ENCODE results near the gene DNAJB2.

Gene DNAJB2

GRCh38 chr2:219291910-219292490, 12.8 kb downstream of the DNAJB2 start:
- no peaks in the 10 kb centered on the region for H3K9me3 ChIP-seq (ENCODE audit: insufficient read depth, low read length)
- H3K4me3 ChIP-seq (ENCODE audit: low read length) = no peak overlapping the region
- no peaks in the 10 kb centered on the region for H4K20me1 ChIP-seq (ENCODE audit: insufficient read depth, low read length)
- H3K36me3 ChIP-seq (replicated peaks; ENCODE audit: low read depth, low read length) = no peaks in the 10 kb centered on the region
- H3K27me3 ChIP-seq (ENCODE audit: low read depth, low read length) = 0 out of 2 replicates have a peak, but pooled peaks cover 4% of the 10 kb centered on the region
- H3K9ac ChIP-seq (ENCODE audit: low read length) = no peak overlapping the region
- TF ChIP-seq EZH2phosphoT487 (IDR thresholded peaks at IDR 0.05; ENCODE audit: low read depth) (no peak), CTCF (IDR thresholded peaks at IDR 0.05; ENCODE audit: low read depth, low read length) (no peak)
- no peak overlapping the region for H2AFZ ChIP-seq (ENCODE audit: low read depth, low read length)
- H3K4me1 ChIP-seq (ENCODE audit: low read length) = peaks cover 6% of the 10 kb centered on the region; the same call in 1 of the 2 replicates
- H3K79me2 ChIP-seq (ENCODE audit: low read length) = no peaks in the 10 kb centered on the region
- no peak overlapping the region for H3K27ac ChIP-seq (ENCODE audit: low read length)
- no peak overlapping the region for H3K4me2 ChIP-seq (ENCODE audit: low read length)

GRCh38 chr2:219292616-219293015, 13.4 kb downstream of the DNAJB2 start:
- Histone ChIP-seq H3K27me3 (ENCODE audit: low read depth, low read length) (0 out of 2 replicates have a peak, but pooled peaks cover 4% of the 10 kb centered on the region), H3K36me3 (replicated peaks; ENCODE audit: low read depth, low read length) (no peaks in the 10 kb centered on the region), H2AFZ (ENCODE audit: low read depth, low read length) (no peak overlapping the region), H3K9me3 (ENCODE audit: insufficient read depth, low read length) (no peaks in the 10 kb centered on the region), H3K79me2 (ENCODE audit: low read length) (no peaks in the 10 kb centered on the region), H4K20me1 (ENCODE audit: insufficient read depth, low read length) (no peaks in the 10 kb centered on the region), H3K27ac (ENCODE audit: low read length) (no peak overlapping the region), H3K4me1 (ENCODE audit: low read length) (peaks cover 6% of the 10 kb centered on the region; the same call in 1 of the 2 replicates), H3K4me3 (ENCODE audit: low read length) (no peak overlapping the region), H3K4me2 (ENCODE audit: low read length) (no peak overlapping the region), H3K9ac (ENCODE audit: low read length) (no peak overlapping the region)
- TF ChIP-seq CTCF (IDR thresholded peaks at IDR 0.05; ENCODE audit: low read depth, low read length) (no peak), EZH2phosphoT487 (IDR thresholded peaks at IDR 0.05; ENCODE audit: low read depth) (no peak)

GRCh38 chr2:219293736-219294231, 14.6 kb downstream of the DNAJB2 start:
- Histone ChIP-seq H2AFZ (ENCODE audit: low read depth, low read length) (no peak overlapping the region), H3K4me2 (ENCODE audit: low read length) (peak overlapping the region; percentile 91), H3K9ac (ENCODE audit: low read length) (no peak overlapping the region), H4K20me1 (ENCODE audit: insufficient read depth, low read length) (no peaks in the 10 kb centered on the region), H3K4me1 (ENCODE audit: low read length) (peaks cover 6% of the 10 kb centered on the region), H3K27me3 (ENCODE audit: low read depth, low read length) (0 out of 2 replicates have a peak, but pooled peaks cover 4% of the 10 kb centered on the region), H3K36me3 (replicated peaks; ENCODE audit: low read depth, low read length) (no peaks in the 10 kb centered on the region), H3K27ac (ENCODE audit: low read length) (no peak overlapping the region), H3K79me2 (ENCODE audit: low read length) (no peaks in the 10 kb centered on the region), H3K4me3 (ENCODE audit: low read length) (peak overlapping the region; percentile 88), H3K9me3 (ENCODE audit: insufficient read depth, low read length) (no peaks in the 10 kb centered on the region)
- TF ChIP-seq EZH2phosphoT487 (IDR thresholded peaks at IDR 0.05; ENCODE audit: low read depth) (no peak), CTCF (IDR thresholded peaks at IDR 0.05; ENCODE audit: low read depth, low read length) (no peak)

DNA sequence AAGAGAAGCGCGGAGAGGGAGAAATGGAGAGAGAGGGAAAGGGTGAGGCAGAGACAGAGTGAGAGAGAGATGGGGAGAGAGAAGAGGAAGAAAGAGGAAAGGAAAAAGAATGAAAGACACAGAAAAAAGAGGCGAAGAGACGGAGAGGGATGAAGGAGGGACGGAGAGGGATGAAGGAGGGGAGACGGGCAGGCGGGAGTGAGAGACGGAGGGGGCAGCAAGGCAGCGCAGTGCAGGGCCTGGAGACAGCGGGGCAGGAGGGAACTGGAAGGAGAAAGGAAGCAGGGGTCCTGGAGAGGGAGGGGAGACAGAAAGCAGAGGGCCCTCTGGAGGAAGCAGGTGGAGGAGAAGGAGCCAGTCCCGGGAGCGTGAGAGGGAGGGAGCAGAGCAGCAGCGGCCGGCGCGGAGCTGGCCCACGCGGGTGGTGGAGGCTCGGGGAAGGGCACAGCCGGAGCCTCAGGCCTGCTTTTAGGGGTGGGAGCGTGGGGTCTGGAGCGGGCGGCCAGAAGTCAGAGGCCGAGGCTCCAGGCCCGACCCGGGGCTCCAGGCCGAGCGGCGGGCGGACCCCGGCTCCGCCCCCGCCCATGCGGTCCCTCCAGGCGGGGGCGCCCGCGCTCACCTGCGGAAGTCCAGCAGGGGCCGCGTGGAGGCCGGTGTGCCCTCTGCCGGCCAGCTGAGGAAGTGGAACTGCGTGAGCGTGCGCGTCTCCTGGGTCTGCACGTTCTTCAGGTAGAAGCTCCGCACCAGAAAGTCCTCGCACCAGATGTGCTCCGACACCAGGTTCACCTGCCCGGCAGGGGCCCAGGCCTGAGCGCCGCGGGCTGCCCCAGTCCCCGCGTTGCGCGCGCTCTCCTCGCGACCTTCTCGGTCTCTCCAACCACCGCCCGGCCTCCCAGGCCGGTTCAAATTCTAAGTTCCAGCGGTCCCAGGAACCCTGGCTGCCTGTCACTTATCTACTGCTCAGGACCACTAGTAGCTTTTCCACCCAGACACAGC, 15.5 kb downstream of the DNAJB2 start:
- Histone ChIP-seq H3K27me3 (ENCODE audit: low read depth, low read length) (peaks cover 9% of the 10 kb centered on the region; the same call in 1 of the 2 replicates), H3K9ac (ENCODE audit: low read length) (peak overlapping the region; percentile 74), H4K20me1 (ENCODE audit: insufficient read depth, low read length) (no peaks in the 10 kb centered on the region), H3K36me3 (replicated peaks; ENCODE audit: low read depth, low read length) (no peaks in the 10 kb centered on the region), H3K4me3 (ENCODE audit: low read length) (peak overlapping the region; percentile 88), H3K27ac (ENCODE audit: low read length) (no peak overlapping the region), H3K4me2 (ENCODE audit: low read length) (peak overlapping the region; percentile 92), H2AFZ (ENCODE audit: low read depth, low read length) (peak overlapping the region; percentile 98), H3K4me1 (ENCODE audit: low read length) (peaks cover 10% of the 10 kb centered on the region), H3K79me2 (ENCODE audit: low read length) (no peaks in the 10 kb centered on the region), H3K9me3 (ENCODE audit: insufficient read depth, low read length) (no peaks in the 10 kb centered on the region)
- TF ChIP-seq CTCF (IDR thresholded peaks at IDR 0.05; ENCODE audit: low read depth, low read length) (peak; percentile 82), EZH2phosphoT487 (IDR thresholded peaks at IDR 0.05; ENCODE audit: low read depth) (no peak)

All from OCI-LY3 (cell line).